Measurements from ENCODE around the gene CD22. TPM values are rescaled to one million over a fixed set of nuclear protein-coding genes. Genes with fewer than 3 reads are reported as not detected.

CD22 gene
- total and polyA plus RNA-seq, 2 of the 8 experiments (the other 6 are each of a cell fraction or from before 2014, with no cell fraction given) = 0.06 to 0.60 TPM

DNA sequence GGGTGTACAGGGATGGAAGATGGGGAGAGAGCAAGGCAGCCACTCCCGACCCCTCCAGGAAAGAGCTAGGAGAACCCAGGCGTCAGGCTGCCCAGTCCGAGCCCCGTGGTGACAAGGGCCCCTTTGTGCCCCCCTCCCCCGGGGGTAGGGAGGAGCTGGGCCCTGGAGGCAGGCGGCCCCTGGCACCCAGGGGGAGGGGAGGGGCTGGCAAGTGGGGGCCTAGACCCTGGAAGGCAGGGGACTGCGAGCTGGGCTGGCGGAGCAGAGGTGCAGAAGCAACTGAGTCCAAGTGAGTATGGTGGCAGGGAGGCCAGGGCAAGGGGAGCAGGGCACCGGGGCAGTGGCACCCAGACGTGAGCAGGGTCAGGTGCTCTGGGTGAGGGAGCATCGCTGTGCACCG, 37.1 kb upstream of the CD22 start, which contains the start of gene MAG:
TSS of gene MAG (plus strand) at position 246 of the 400 bp plus-strand sequence. CDS start 3,248 bp downstream, outside the sequence.
- Histone ChIP-seq H3K36me3 (ENCODE audit: control insufficient read depth in 2 of 4, insufficient read depth in 4 of 4, low read length in 3 of 4) (no peaks in the 10 kb centered on the region), H3K27me3 (replicated peaks in 1 of 4; ENCODE audit: control insufficient read depth in 3 of 4, extremely low read depth in 1 of 4, insufficient read depth in 3 of 4, low read length in 3 of 4) (no peaks in the 10 kb centered on the region; a peak in 1 of 7 replicates), H2BK120ac (replicated peaks; ENCODE audit: low read depth, low read length) (no peak within 1 kb of the TSS), H3K23ac (ENCODE audit: insufficient read length) (no peak within 1 kb of the TSS), H3K4me2 (ENCODE audit: insufficient read depth in 1 of 2, low read depth in 2 of 2, low read length in 2 of 2) (no peak within 1 kb of the TSS), H3K14ac (ENCODE audit: insufficient read length) (no peak within 1 kb of the TSS), H2BK20ac (ENCODE audit: low read length) (0 out of 2 replicates have a peak within 1 kb of the TSS, but pooled peaks have one; percentile 55), H2BK15ac (ENCODE audit: low read length) (0 out of 2 replicates have a peak within 1 kb of the TSS, but pooled peaks have one; percentile 46), H3K27ac (ENCODE audit: low read depth, low read length) (no peak within 1 kb of the TSS), H3K79me1 (ENCODE audit: low read depth, low read length) (no peaks in the 10 kb centered on the region), H4K5ac (ENCODE audit: insufficient read length, low read depth, low read length) (no peak within 1 kb of the TSS), H3K9ac (replicated peaks in 1 of 4; ENCODE audit: extremely low read depth in 1 of 4, low read depth in 3 of 4, low read length in 3 of 4) (no peak within 1 kb of the TSS), H4K8ac (ENCODE audit: extremely low read depth, insufficient read depth, low read length) (peak within 1 kb of the TSS; percentile 71), H2AFZ (ENCODE audit: low read length) (no peak within 1 kb of the TSS), H3K4me3 (ENCODE audit: extremely low read depth in 1 of 4, insufficient read depth in 2 of 4, low read depth in 3 of 4, low read length in 4 of 4) (no peak within 1 kb of the TSS), H3K23me2 (ENCODE audit: low read depth, low read length) (peaks cover 4% of the 10 kb centered on the region; the same call in 1 of the 2 replicates), H2BK12ac (ENCODE audit: low read depth, low read length) (peak within 1 kb of the TSS; percentile 90; the same call in 1 of the 2 replicates), H3K4ac (replicated peaks; ENCODE audit: insufficient read length, low read depth, low read length) (no peak within 1 kb of the TSS), H2AK5ac (ENCODE audit: low read depth, low read length) (peak within 1 kb of the TSS; percentile 71; the same call in 1 of the 2 replicates), H4K91ac (replicated peaks; ENCODE audit: insufficient read length, low read length) (peak within 1 kb of the TSS; percentile 25), H3K18ac (ENCODE audit: extremely low read depth, low read length) (no peak within 1 kb of the TSS), H2BK5ac (ENCODE audit: low read depth, low read length) (peak within 1 kb of the TSS; percentile 44), H3K9me3 (ENCODE audit: insufficient read depth in 2 of 2, low read depth in 1 of 2, low read length in 1 of 2) (no peaks in the 10 kb centered on the region), H3K4me1 (replicated peaks in 1 of 4; ENCODE audit: control insufficient read depth in 3 of 4, insufficient read depth in 4 of 4, low read length in 3 of 4) (peaks cover 0 to 24% (median 10%) of the 10 kb centered on the region in 4 experiments; a peak in 6 of 7 replicates), H4K20me1 (replicated peaks in 1 of 2; ENCODE audit: control insufficient read depth in 1 of 2, insufficient read depth in 2 of 2, low read length in 2 of 2) (no peaks in the 10 kb centered on the region), H3K56ac (replicated peaks; ENCODE audit: insufficient read length, low read depth, low read length) (no peak within 1 kb of the TSS), H3K79me2 (ENCODE audit: control insufficient read depth in 1 of 2, insufficient read depth in 2 of 2, low read length in 2 of 2) (no peaks in the 10 kb centered on the region)
- CTCF ChIA-PET (ENCODE audit: partially characterized antibody) = interaction anchor here (1.2 kb wide), 1 partner anchor 21 kb away, joined by 3 read pairs; no protein-coding TSS in a partner anchor
- DNase-seq (ENCODE audit: low read depth in 1 of 2, low spot score in 2 of 2) (no peak), FAIRE-seq (no peak)
- POLR2A ChIA-PET (ENCODE audit: partially characterized antibody) = interaction anchor here (2.2 kb wide), 1 partner anchor 11 kb away, joined by 16 read pairs; the partner anchor contains the start of gene HAMP
- WGBS, 2 experiments (ENCODE audit: extremely low coverage in 1 of 2, insufficient coverage in 1 of 2, insufficient read length in 1 of 2, insufficient replicate concordance in 2 of 2, low coverage in 1 of 2, low lambda C conversion rate in 2 of 2, missing lambda C conversion rate in 1 of 2) = 72% methylated on average over 2 of the region's 12 CpGs; no CpG with 5 or more reads in 1 of the 2 experiments
- TF ChIP-seq, protein P1, sequence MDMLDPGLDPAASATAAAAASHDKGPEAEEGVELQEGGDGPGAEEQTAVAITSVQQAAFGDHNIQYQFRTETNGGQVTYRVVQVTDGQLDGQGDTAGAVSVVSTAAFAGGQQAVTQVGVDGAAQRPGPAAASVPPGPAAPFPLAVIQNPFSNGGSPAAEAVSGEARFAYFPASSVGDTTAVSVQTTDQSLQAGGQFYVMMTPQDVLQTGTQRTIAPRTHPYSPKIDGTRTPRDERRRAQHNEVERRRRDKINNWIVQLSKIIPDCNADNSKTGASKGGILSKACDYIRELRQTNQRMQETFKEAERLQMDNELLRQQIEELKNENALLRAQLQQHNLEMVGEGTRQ (IDR thresholded peaks at IDR 0.05; ENCODE audit: low read length) = no peak
- TF ChIP-seq KDM5A (IDR thresholded peaks at IDR 0.05; ENCODE audit: low read length) = no peak
- no peak for TF ChIP-seq JUND (IDR thresholded peaks at IDR 0.05; ENCODE audit: low read length)
- TF ChIP-seq CTCF (IDR thresholded peaks at IDR 0.05; ENCODE audit: control extremely low read depth in 1 of 3, insufficient read depth in 1 of 3, low read depth in 1 of 3, low read length in 3 of 3) = no peak
- no peak for TF ChIP-seq ASH2L (IDR thresholded peaks at IDR 0.05; ENCODE audit: low read length)
- TF ChIP-seq TCF12 (IDR thresholded peaks at IDR 0.05; ENCODE audit: low read depth, low read length) = no peak
- no peak for TF ChIP-seq SP1 (IDR thresholded peaks at IDR 0.05; ENCODE audit: low read depth, low read length)
- TF ChIP-seq RXRA (IDR thresholded peaks at IDR 0.05; ENCODE audit: insufficient read depth, low read depth, low read length) = no peak

All from H1 (cell line).